Tibial artery (tissue), 4 donors: ENCODE results near the gene NFKBIE.

Experiments
- DNase-seq, 2 donors: peaks; one replicate each; pipeline ENCODE4 v3.0.0-alpha.2; 2019
- H3K27ac ChIP-seq, 2 donors: fragments of 200-600 bp; sonication (generic) in 1 of 2; 1 replicate in 1 of 2; 2 replicates in 1 of 2; pipeline ENCODE4 v1.5.1; 2018 to 2019; ENCODE audit warnings: mild to moderate bottlenecking in 1 of 2
- H3K27me3 ChIP-seq, 2 donors: fragments of 200-600 bp; sonication (generic) in 1 of 2; one replicate each; pipeline versions ENCODE4 v1.5.1 to v1.6.0; 2016 to 2019
- H3K36me3 ChIP-seq, 3 donors: fragments of 200-600 bp; sonication (generic) in 2 of 3; one replicate each; pipeline ENCODE4 v1.5.1; 2016 to 2019; ENCODE audit warnings: mild to moderate bottlenecking in 2 of 3
- H3K4me1 ChIP-seq, 4 donors: fragments of 200-600 bp; sonication (generic) in 2 of 4; 1 replicate in 3 of 4; 2 replicates in 1 of 4; pipeline ENCODE4 v1.5.1; 2016 to 2019
- H3K4me3 ChIP-seq, 2 donors: fragments of 200-600 bp; sonication (generic) in 1 of 2; 1 replicate in 1 of 2; 2 replicates in 1 of 2; pipeline ENCODE4 v1.5.1; 2018 to 2019; ENCODE audit warnings: mild to moderate bottlenecking in 2 of 2
- H3K9me3 ChIP-seq, 3 donors: fragments of 200-600 bp; sonication (generic) in 1 of 3; one replicate each; pipeline ENCODE4 v1.5.1; 2016 to 2019
- intact Hi-C: fragments of 100-400 bp; cut with DNase I; formaldehyde crosslinking; loops from one replicate; pipeline ENCODE4 v1.15.0; 2023; ENCODE audit warnings: low total_unique reads
- TF ChIP-seq, protein P1 (sequence below), 2 experiments: fragments of 200-600 bp in 1 of 2; fragments of 450-650 bp in 1 of 2; IDR thresholded peaks; one replicate each; pipeline ENCODE4 v1.5.1; 2017 to 2019; ENCODE audit warnings: antibody characterized with exemption in 2 of 2, mild to moderate bottlenecking in 1 of 2, moderate library complexity in 1 of 2

NFKBIE gene

DNA sequence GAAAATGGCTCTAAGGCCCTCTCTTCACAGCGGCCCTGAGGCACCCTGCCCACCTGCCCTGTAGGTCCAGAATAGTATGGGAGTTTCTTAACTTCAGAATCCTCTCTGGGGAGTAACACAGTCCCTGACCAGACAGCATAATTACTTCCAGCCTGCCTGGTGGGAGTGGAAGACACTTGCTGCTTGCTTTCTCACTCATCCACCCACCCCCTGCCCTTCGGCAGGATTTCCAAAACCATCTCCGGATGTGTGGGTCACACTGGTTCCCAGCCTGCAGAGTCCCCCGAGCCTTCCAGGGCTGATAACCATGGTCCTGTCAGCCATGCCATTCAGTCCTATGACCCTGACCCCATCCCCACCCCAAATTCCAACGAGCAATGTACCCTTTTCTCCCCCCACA, 36.5 kb downstream of the NFKBIE start:
- no peaks in the 10 kb centered on the region for H3K27me3 ChIP-seq
- no peak for DNase-seq
- H3K9me3 ChIP-seq, result no peaks in the 10 kb centered on the region
- H3K36me3 ChIP-seq, result peaks cover 39 to 48% (median 45%) of the 10 kb centered on the region in 3 donors
- H3K4me1 ChIP-seq, result peaks cover 0 to 91% (median 63%) of the 10 kb centered on the region in 4 donors
- no peak overlapping the region for H3K4me3 ChIP-seq
- intact Hi-C loops, result no loop called here
- TF ChIP-seq, protein P1, sequence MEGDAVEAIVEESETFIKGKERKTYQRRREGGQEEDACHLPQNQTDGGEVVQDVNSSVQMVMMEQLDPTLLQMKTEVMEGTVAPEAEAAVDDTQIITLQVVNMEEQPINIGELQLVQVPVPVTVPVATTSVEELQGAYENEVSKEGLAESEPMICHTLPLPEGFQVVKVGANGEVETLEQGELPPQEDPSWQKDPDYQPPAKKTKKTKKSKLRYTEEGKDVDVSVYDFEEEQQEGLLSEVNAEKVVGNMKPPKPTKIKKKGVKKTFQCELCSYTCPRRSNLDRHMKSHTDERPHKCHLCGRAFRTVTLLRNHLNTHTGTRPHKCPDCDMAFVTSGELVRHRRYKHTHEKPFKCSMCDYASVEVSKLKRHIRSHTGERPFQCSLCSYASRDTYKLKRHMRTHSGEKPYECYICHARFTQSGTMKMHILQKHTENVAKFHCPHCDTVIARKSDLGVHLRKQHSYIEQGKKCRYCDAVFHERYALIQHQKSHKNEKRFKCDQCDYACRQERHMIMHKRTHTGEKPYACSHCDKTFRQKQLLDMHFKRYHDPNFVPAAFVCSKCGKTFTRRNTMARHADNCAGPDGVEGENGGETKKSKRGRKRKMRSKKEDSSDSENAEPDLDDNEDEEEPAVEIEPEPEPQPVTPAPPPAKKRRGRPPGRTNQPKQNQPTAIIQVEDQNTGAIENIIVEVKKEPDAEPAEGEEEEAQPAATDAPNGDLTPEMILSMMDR (IDR thresholded peaks at IDR 0.05), result no peak
- peak overlapping the region; percentile 26 to 97 for H3K27ac ChIP-seq

DNA sequence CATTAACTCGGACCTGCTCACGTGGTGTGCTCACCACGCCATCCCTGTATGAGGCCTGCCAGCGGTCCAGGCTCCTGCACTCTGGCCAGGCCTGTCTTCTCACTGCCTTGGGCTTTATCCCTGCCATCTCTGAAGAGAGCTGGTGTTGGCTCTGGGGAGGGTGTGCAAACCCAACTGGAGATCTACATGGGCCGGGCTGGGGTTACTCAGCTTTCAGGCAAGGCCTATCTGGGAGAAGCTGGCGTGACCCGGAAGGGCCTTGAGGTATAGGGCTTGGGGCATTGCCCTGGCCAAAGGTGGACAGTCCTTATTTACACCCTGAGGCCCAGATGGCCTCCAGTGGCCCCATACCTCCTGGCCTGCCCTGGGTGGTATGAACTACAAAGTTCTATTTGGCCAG, 36.9 kb downstream of the NFKBIE start:
- H3K27ac ChIP-seq, result peak overlapping the region; percentile 26 to 97
- intact Hi-C loops, result no loop called here
- TF ChIP-seq, protein P1 (IDR thresholded peaks at IDR 0.05), result no peak
- no peak for DNase-seq
- H3K27me3 ChIP-seq, result no peaks in the 10 kb centered on the region
- H3K4me1 ChIP-seq, result peaks cover 0 to 91% (median 61%) of the 10 kb centered on the region in 4 donors
- H3K36me3 ChIP-seq, result peaks cover 39 to 46% (median 45%) of the 10 kb centered on the region in 3 donors
- H3K9me3 ChIP-seq, result no peaks in the 10 kb centered on the region
- H3K4me3 ChIP-seq, result no peak overlapping the region

DNA sequence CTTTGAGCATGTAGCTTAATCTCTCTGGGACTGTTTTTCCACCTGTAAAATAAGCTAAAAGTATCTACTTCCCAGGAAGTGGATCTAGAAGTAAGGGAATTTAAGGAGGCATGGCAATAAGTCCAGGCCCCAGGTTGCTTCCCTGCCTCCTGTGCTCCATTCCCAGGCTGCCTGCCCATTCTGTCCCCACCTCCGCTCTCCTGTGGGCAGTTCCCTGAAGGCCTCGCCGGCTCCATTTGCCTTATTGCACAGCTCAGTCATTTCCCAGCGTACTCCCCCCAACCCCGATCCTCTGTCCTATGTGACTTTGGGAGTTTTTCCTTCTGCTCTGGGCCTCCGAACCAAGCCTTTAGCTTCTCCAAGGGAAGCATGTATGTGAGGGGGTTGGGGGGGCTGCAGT, 37.3 kb downstream of the NFKBIE start:
- no peak overlapping the region for H3K4me3 ChIP-seq
- DNase-seq, result no peak

DNA sequence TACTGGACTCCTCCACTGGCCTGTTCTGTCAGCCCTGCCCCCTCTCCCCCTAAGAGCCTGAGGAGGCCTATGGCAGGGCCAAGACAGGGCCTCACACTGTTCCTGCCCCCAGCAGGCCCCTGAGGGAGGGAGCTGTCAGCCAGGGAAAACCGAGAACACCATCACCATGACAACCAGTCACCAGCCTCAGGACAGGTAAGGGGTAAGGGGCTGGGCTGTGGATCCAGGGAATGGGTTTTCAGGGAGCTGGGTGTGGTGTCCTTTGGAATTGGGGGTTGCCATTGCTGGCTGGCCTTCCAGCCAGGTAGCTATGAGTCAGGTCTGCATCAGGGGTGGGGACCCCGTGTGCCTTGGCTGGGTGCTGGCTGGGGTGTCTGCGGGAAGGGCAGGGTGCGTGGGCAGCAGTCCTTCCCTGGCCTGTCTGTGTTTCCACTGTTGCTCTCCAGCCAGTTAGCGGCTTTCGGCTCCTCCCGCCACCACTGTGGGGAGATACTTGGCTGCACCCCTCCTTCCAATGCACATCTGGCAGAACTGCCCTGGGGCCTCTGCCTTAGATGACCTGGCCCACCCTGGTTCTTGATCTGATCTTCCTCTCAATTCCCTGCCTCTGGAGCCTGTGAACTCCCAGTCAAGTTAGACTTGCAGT, 38.1 kb downstream of the NFKBIE start:
- no peak for DNase-seq
- Histone ChIP-seq H3K4me3 (peak overlapping the region; percentile 19 to 23), H3K36me3 (peaks cover 30 to 35% (median 34%) of the 10 kb centered on the region in 3 donors), H3K27me3 (no peaks in the 10 kb centered on the region), H3K9me3 (no peaks in the 10 kb centered on the region), H3K4me1 (peaks cover 0 to 88% (median 57%) of the 10 kb centered on the region in 4 donors), H3K27ac (peak overlapping the region; percentile 97 to 99)
- intact Hi-C loops, result no loop called here
- TF ChIP-seq, protein P1 (IDR thresholded peaks at IDR 0.05), result no peak

More for the DNA sequence above, 37.3 kb downstream of the NFKBIE start:
- Histone ChIP-seq H3K4me1 (peaks cover 0 to 88% (median 57%) of the 10 kb centered on the region in 4 donors), H3K9me3 (no peaks in the 10 kb centered on the region), H3K36me3 (peaks cover 38 to 42% (median 42%) of the 10 kb centered on the region in 3 donors), H3K27ac (peak overlapping the region; percentile 97 to 99), H3K27me3 (no peaks in the 10 kb centered on the region)
- intact Hi-C loops, result no loop called here
- TF ChIP-seq, protein P1 (IDR thresholded peaks at IDR 0.05), result no peak

DNA sequence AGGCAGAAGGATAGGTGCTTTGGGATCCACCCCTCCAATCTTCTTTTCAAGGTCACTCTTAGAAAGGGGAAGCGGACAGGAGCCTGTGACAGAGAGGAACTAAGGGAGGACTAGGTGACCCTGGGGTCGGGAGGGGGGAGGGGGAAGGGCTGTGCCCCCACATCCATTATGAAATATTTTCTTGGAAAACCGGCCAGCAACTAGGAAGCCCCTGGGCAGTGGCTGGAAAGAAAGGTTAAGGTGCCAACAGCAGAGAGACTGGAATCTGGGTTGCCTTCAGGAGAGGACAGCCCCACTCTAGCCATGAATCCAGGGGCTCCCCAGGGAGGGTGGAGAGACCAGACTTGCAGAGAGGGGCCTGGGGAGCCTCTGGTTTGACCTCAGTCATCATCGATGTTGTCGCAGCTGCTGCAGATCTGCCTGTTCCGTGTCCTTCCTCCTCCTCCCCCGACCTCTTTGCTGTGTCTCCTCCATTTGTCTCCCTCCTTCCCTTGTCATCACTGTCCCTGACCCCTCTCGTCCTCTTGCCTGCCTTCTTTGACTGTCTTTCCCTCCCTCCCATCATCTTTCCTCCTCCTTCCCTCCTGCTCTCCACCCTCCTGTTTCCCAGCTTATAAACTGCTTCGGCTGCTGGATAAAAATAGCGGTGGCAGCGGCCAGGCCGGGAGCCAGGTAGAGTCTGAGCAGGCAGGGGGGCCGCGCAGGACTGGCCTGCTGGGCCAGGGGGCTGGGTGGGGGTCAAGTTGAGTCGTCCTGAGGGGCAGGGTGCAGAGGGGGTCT, 38.8 kb downstream of the NFKBIE start:
- Histone ChIP-seq H3K4me1 (peaks cover 0 to 88% (median 63%) of the 10 kb centered on the region in 4 donors), H3K27me3 (no peaks in the 10 kb centered on the region), H3K4me3 (peak overlapping the region; percentile 19 to 23), H3K9me3 (no peaks in the 10 kb centered on the region), H3K36me3 (peaks cover 23 to 28% (median 27%) of the 10 kb centered on the region in 3 donors), H3K27ac (peak overlapping the region; percentile 97 to 99)
- no peak for DNase-seq
- TF ChIP-seq, protein P1 (IDR thresholded peaks at IDR 0.05), result no peak
- intact Hi-C loops, result no loop called here
